Measurements from ENCODE around the gene RABEP1. TPM values are rescaled to one million over a fixed set of nuclear protein-coding genes. Genes with fewer than 3 reads are reported as not detected.
"Not testable (repeated sequence)": the region's sequence is repeated elsewhere in the genome, so short reads cannot be mapped to it uniquely, and the experiment has no call there.

RABEP1 gene
- total and polyA plus RNA-seq, 9 of the 15 experiments (the other 6 are each of a cell fraction or from before 2014, with no cell fraction given): 8.2 to 38.9 (median 30.3) TPM

- not testable (repeated sequence) for DNase-seq (ENCODE audit: extremely low read depth in 1 of 4, low spot score in 3 of 4)
Observed at GRCh38 chr17:5239769-5240168, 42.3 kb upstream of the RABEP1 start.

GRCh38 chr17:5241861-5242671 is 40.0 kb upstream of the RABEP1 start:
- 1% methylated on average over 9 of the region's 10 CpGs for WGBS (ENCODE audit: insufficient coverage, low coverage, missing lambda C conversion rate)
- Histone ChIP-seq H3K9ac (ENCODE audit: insufficient read depth in 1 of 2, low read depth in 2 of 2, low read length in 2 of 2) (no peak overlapping the region), H3K4me2 (ENCODE audit: insufficient read depth, low read length) (no peak overlapping the region), H3K4me1 (replicated peaks in 1 of 2; ENCODE audit: control insufficient read depth in 2 of 2, insufficient read depth in 2 of 2, low read length in 2 of 2) (no peaks in the 10 kb centered on the region; a peak in 1 of 5 replicates), H3K4me3 (no peak overlapping the region), H3K9me1 (ENCODE audit: control insufficient read depth, insufficient read depth, low read length) (no peaks in the 10 kb centered on the region), H3K79me2 (ENCODE audit: control insufficient read depth, insufficient read depth, low read length) (no peaks in the 10 kb centered on the region), H2AFZ (ENCODE audit: low read depth, low read length) (no peak overlapping the region), H3K9me3 (replicated peaks; ENCODE audit: control insufficient read depth, insufficient read depth, low read depth, low read length) (no peaks in the 10 kb centered on the region), H3K27me3 (ENCODE audit: control insufficient read depth in 2 of 2, insufficient read depth in 2 of 2, low read length in 2 of 2) (0 out of 5 replicates have a peak, but pooled peaks cover 0 to 7% of the 10 kb centered on the region in 2 experiments), H3K36me3 (ENCODE audit: control insufficient read depth, insufficient read depth, low read length) (no peaks in the 10 kb centered on the region), H4K20me1 (replicated peaks; ENCODE audit: control insufficient read depth, insufficient read depth, low read length) (no peaks in the 10 kb centered on the region), H3K27ac (ENCODE audit: extremely low read depth, low read depth, low read length) (no peak overlapping the region)
- DNase-seq (ENCODE audit: extremely low read depth in 1 of 4, low spot score in 3 of 4): no peak
- in situ Hi-C loops (cut with MboI) (loop anchor here (25.0 kb wide), 1 partner anchor 1195 kb away; the partner anchor contains the start of genes AIPL1 and PIMREG), intact Hi-C loops (cut with micrococcal nuclease) (no loop called here)
- no TSS peak for BruUV-seq (replicated peaks)
- FAIRE-seq: no peak
- ChIA-PET POLR2A (no interaction called here), CTCF (ENCODE audit: low intra/inter-chr PET ratio) (no interaction called here)
- TF ChIP-seq TFAM (CRISPR knock-in tag; conservative IDR thresholded peaks at IDR 0.05) (no peak), SPI1 (IDR thresholded peaks at IDR 0.05; ENCODE audit: borderline replicate concordance, low read depth, low read length) (peak; percentile 54; the same call in 1 of the 2 replicates)
- no peak for ATAC-seq

More at GRCh38 chr17:5239769-5240168, 42.3 kb upstream of the RABEP1 start:
- H3K79me2 ChIP-seq (ENCODE audit: control insufficient read depth, insufficient read depth, low read length); CTCF ChIA-PET (ENCODE audit: low intra/inter-chr PET ratio); BruUV-seq (replicated peaks); H4K20me1 ChIP-seq (replicated peaks; ENCODE audit: control insufficient read depth, insufficient read depth, low read length); ATAC-seq; H3K9ac ChIP-seq (ENCODE audit: insufficient read depth in 1 of 2, low read depth in 2 of 2, low read length in 2 of 2); H3K9me3 ChIP-seq (replicated peaks; ENCODE audit: control insufficient read depth, insufficient read depth, low read depth, low read length); H3K9me1 ChIP-seq (ENCODE audit: control insufficient read depth, insufficient read depth, low read length); H3K27ac ChIP-seq (ENCODE audit: extremely low read depth, low read depth, low read length); FAIRE-seq; H3K4me1 ChIP-seq (replicated peaks in 1 of 2; ENCODE audit: control insufficient read depth in 2 of 2, insufficient read depth in 2 of 2, low read length in 2 of 2); H2AFZ ChIP-seq (ENCODE audit: low read depth, low read length); H3K4me2 ChIP-seq (ENCODE audit: insufficient read depth, low read length); intact Hi-C loops (cut with micrococcal nuclease); H3K36me3 ChIP-seq (ENCODE audit: control insufficient read depth, insufficient read depth, low read length); H3K4me3 ChIP-seq: not testable (repeated sequence)
- in situ Hi-C loops (cut with MboI): loop anchor here (25.0 kb wide), 1 partner anchor 1198 kb away; the partner anchor contains the start of genes AIPL1 and PIMREG
- peaks cover 0 to 11% of the 10 kb centered on the region in 2 experiments; a peak in 2 of 5 replicates for H3K27me3 ChIP-seq (ENCODE audit: control insufficient read depth in 2 of 2, insufficient read depth in 2 of 2, low read length in 2 of 2)
- POLR2A ChIA-PET: interaction anchor here (0.7 kb wide), 1 partner anchor 307 kb away, joined by 3 read pairs; no protein-coding TSS in a partner anchor
- WGBS (ENCODE audit: insufficient coverage, low coverage, missing lambda C conversion rate): 1% methylated on average over 7 of the region's 7 CpGs

All from K562 (cell line).